SW480 (cell line): ENCODE data around the gene FGF10.

ENCODE experiments used
- DNase-seq: peaks from one replicate; pipeline ENCODE4 v3.0.0-alpha.2; 2016; ENCODE audit warnings: low spot score

The FGF10 gene

DNA sequence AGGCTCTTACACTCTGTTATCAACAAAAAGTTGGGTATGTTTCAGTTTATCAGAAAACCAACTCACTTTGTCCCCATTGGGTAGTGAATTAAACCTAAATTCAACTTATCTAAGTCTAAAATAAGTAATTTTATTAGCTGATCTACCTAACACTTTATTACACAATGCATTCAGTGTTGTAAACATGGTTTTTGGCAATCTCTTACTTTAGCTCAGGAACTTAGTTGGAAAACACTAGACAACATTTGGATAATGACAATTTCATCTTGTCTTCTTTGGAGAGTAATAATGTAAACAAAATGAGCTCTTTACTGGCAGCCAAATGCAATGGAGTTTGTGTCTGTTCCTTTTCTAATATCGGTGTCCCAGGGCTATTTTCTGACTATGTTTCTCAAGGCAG is 33.0 kb downstream of the FGF10 start:
- DNase-seq = no peak

DNA sequence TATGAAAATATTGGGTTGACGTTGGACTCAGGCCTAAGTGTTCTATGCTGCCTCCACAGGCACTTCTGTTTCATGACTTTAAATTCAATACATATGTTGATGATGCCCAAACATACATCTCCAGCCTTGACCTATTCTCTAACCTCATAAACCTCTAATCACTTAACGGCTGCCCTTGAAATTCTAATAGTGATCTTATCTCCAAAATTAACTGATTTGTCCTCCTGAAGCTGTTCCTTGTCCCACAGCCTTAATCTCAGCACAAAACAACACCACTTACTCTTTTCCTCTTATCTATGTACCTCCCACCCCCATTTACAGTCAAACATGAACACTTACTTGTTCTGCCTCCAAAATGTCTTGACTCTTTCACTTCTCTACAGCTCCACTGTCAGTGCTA is 43.3 kb downstream of the FGF10 start:
- no peak for DNase-seq

DNA sequence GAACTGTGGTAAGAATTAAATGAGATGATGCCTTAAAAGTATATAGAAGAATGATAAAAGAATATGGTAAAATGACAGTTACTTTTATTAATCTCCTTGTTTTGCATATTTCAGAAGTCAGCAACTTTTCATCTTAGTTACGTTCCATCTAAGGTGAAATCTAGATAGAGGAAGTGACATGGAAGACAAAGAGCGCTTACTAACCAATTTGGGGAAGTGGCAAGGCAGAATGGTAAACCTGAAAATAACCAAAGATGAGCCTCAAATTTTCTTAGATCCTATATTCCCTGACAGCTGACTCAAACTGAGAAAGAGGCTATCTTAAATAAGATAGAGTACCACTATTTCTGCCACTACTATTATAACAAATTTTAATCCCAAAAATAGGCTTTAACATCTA is 52.5 kb downstream of the FGF10 start:
- no peak for DNase-seq

- no peak for DNase-seq
These were observed 54.6 kb downstream of the FGF10 start for GRCh38 chr5:44334622-44335021.

GRCh38 chr5:44332285-44332971 is 56.8 kb downstream of the FGF10 start:
- DNase-seq = peak; percentile 52

- DNase-seq = no peak
These were observed 57.7 kb downstream of the FGF10 start for GRCh38 chr5:44331471-44332050.

DNA sequence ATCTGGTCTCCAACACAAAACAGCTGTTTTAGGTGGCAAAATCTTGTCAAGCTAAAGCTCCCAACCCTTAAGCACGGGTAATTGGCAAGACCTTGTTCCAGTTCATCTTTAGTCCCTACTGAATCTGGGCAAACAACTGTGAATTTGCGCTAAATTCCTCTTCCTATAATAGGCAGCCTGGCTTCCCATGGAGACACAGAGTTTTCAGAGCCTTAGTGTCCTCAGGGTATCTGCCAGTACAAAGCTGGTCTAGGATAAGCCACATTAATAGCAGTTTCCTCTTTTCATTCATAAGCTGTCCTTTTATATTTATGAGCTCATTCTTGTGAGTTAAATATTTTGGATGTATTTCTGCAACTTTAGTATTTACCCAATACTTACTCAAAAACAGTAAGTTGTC is 59.5 kb downstream of the FGF10 start:
- DNase-seq = no peak

DNA sequence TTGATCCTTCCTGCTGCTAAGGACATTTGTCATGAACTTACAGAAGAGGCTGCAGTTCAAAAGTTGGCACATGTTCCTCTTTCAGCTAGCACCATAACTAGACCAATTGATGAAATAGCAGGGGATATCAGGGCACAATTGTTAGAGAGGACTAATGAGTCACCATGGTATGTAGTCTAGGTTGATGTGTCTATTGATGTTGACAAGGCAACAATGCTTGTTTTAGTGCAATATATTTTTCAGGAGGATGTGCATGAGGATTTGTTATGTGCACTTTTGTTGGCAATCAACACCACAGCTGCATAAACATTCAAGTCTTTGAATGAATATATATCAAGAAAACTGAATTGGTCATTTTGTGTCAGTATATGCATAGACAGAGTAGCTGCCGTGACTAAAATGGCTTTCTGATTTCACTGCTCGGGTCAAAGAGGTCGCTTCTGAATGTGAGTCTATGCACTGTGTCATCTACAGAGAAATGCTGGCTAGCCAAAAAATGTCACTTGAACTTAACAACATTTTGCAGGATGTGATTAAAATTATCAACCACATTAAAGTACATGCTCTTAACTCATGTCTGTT is 68.0 kb downstream of the FGF10 start:
- no peak for DNase-seq

DNA sequence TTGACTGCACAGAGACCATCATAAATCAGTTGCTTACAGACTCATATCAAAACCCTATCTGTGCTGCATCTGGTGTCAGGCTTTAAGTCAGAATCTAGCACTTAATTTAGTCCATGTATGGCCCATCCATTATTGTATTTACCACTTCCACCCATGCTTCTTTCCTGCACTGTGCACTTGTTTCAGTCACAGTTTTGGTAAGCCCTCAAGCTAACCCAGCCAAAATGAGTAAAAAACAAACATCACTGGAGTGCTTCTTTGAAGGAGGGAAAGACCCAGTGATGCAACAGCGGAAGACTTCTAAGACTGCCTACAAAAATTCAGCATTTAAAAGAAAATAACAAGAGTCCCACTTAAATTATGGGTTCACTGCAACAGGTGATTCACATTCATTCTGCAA is 69.0 kb downstream of the FGF10 start:
- no peak for DNase-seq

DNA sequence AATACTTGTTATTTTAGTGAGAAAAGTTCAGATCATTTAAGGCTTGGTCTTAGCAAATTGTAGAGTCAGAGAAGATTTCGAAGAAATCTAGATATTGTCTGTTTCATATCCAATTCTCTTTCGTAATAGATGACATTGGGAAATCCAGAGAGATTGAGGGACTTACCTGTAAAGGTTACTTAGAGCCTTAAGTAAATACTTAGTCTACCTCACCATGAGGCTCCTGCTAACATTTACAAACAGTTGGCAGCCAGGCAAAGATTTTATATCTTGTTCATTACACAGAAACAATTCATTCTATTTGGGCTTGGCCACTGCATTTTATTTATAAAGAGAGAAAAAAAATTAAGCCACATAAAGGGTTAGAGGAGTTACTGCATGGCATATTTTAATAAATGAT is 70.3 kb downstream of the FGF10 start:
- no peak for DNase-seq

- no peak for DNase-seq
These were observed 76.8 kb downstream of the FGF10 start for GRCh38 chr5:44312374-44312773.

DNA sequence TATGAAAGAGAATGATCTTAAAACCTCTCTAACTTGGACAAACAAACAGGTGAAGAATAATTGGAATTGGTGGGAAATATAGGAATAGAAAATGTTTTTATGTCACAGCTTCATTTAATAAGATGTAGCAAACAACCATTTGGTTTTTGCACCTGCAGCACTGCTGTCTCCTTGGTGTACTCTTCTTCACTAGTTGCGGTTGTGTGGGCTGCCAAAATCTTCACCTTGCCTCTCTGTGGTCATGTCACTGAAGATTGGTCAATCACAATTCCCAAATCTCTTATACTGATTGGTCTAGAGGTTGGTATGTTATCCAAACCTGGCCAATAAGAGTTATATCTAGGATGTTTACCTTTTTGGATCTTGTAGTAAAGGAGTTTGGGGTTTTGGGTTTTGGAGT is 88.7 kb downstream of the FGF10 start:
- DNase-seq = no peak

DNA sequence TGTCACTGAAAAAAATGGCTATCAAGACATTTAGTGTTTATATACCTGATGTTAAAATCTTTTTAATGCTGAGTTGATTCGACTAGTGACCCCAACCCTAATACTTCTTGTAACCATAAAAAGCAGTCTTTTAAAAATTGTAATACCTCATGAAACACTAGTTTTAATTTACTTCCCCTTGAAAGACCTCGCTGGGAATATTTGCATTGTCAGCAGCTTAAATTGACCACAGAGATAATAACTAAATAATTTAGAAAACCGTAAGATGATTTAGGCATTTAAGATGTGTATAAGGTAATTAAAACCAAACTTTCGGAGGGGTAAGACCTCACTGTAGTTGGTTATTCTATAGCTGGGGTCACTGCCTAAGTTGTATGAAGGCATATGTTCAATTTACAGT is 89.8 kb downstream of the FGF10 start:
- no peak for DNase-seq

- no peak for DNase-seq
These were observed 94.7 kb downstream of the FGF10 start for GRCh38 chr5:44294516-44294915.

DNA sequence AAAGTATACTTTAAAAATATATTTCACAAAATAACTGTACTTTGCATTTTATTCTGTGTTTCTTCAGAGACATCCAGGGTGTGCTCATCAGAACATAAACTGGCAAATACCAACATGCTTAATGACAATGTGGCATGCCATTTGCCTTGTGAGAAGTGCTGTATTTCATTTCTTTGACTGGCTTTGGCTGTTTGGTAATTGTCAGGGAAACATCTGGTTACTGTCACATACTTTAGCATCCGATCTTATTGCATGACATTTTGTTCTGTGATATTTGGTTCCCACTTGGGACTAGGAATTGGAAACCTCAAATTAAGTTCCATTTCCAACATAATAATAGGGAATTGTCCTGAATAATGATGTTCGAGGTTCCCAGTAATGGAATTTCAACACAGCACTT is 96.5 kb downstream of the FGF10 start:
- no peak for DNase-seq

GRCh38 chr5:44278469-44278868 is 110.8 kb downstream of the FGF10 start:
- DNase-seq = no peak

- DNase-seq = no peak
These were observed 113.3 kb downstream of the FGF10 start for GRCh38 chr5:44275908-44276307.

- no peak for DNase-seq
These were observed 113.9 kb downstream of the FGF10 start for GRCh38 chr5:44275329-44275728.

DNA sequence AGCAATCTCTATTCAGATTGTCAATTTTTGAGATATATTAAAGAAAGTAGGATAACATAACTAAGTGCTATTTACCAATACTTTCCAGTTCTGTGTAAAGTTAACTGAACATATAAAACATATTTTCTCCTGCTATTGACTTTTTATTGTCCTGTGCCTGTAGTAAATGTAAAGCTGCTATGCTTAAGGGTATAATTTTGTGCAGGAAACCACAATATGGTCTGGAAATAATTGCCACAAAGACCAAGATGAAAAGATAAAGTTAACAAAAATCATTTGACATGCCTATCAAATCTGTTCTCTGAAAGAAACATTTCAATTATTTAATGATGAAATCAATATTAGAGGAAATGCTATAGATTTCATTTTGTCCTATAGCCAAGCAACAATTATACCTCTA is 121.3 kb downstream of the FGF10 start:
- no peak for DNase-seq

DNA sequence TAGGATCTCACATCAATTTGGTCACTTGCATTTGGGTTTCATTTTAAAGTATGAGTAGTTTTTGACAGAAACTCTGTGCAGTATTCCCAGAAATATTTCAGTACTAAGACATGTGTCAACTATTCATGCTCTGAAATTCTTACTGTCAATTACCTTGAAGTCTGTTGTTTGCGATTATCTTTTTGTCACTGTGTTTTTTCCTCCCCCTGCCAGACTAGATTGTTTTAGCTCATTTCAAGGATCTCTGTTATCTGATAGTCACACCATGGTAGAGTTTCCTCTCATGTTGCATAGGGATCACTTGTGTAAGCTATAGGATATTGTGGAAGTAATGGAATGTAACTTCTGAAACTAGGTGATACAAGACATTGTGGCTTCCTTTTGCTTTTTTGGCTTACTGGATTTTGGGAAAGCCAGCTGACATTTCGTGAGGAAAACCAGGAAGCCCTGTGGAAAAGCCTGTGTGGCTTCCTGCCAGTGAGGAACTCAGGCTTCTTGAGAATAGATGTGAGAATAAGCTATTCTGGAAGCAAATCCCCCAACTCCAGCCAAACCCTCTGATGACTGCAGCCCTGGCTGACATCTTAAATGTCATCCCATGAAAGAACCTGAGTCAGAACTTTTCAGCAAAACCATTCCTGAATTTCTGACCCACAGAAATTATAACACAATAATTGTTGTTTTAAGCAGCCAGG is 122.2 kb downstream of the FGF10 start:
- DNase-seq = no peak

- DNase-seq = no peak
These were observed 123.5 kb downstream of the FGF10 start for GRCh38 chr5:44265713-44266112.

DNA sequence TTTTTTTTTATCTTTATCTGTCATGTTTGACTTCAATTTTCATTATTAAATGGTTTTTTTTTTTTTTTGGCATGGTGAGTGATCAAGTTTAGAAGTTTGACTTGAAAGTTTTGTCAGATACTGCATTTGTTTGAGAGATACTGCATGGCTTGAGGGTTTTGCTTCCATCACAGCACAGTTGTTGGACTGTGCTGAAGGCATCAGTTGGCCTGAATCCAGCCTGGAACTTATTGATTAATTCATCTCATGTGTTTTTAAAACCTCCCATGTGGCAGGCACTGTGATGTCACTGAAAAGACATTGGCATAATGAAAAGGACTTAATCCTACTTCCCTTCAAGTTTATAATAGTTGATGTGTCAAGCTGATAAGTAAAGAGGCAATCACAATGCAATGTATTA is 128.4 kb downstream of the FGF10 start:
- DNase-seq = no peak

GRCh38 chr5:44257653-44258365 is 131.4 kb downstream of the FGF10 start:
- DNase-seq = no peak
